Cerebellar nuclear complex (tissue), 1 donor: ENCODE measurements around the gene NCMAP.
"Not testable (repeated sequence)": the region's sequence is repeated elsewhere in the genome, so short reads cannot be mapped to it uniquely, and the experiment has no call there.

Experiments used
- DNase-seq, 2 experiments: peaks; one replicate each; lab custom pipeline; 2025; lab: John Stamatoyannopoulos, UW

The NCMAP gene

GRCh38 chr1:24541711-24542346, 14.1 kb upstream of the NCMAP start:
- DNase-seq = no peak

DNA sequence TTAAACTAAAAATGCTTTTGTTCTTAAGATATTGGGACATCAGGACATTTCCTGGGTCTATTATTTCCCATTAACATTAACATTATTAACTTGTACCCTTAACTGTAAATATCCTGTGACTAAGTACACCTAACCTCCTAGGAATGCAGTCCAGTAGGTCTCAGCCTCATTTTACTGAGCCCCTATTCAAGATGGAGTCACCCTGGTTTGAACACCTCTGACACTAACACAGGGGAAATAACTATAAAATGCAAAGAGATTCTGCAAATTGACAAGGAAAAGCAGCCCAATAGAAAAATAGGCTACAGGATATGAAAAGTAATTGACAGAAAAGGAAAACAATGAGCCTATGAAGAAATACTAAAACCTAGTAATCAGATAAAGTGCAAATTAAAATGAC, 11.6 kb upstream of the NCMAP start:
- DNase-seq = no peak

GRCh38 chr1:24545662-24546061, 10.2 kb upstream of the NCMAP start:
- no peak for DNase-seq

- no peak for DNase-seq
Measured at GRCh38 chr1:24547195-24547594, 8.7 kb upstream of the NCMAP start.

DNA sequence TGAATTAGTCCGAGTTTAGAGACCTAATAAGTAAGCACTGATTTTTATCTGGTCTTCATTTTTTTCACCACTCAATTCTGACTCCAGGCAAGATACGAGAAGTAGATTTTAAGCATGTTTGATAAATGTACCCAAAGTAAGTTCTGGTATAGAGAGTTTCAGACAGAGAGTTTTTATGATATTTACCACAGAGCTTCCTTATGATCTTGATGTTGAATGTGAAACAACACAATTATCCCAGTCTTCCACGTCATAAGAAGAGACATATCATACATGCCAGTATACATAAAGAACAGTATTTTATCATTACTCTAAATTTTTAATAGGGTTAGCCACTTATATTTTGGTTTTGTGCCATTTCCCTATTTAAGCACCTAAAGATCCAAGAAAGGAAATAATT, 7.8 kb upstream of the NCMAP start:
- no peak for DNase-seq

GRCh38 chr1:24549210-24549609, 6.7 kb upstream of the NCMAP start:
- DNase-seq = not testable (repeated sequence)

DNA sequence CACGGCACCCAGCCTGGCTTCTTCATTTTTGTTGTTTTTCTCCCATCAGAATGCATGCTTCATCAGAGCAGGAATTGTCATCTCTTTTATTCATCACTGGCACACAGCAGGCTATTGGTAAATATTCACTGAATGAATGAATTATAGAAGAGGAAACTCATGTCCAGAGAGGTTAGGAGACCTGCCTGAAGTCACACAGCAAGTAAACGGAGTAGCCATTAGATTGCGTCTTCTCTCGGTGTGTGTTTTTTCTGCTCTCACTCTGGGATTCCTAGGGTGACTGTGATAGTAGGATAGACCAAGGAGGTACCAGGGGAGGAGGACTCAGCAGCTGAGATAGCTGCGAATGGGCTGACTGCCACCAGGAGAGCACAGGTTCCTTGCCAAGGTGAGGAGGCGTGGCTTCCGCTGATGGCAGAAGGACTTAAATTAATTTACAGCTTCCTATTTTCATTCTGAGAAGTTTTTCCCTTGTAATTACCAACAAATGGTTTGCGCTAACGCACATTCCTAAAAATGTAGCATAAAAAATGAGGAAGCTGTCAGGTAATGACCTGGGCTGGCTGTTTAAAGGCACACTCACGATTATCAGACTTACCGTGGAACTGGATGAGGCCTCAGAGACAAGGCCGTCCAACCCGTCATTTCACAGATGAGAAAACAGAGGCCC, 4.5 kb upstream of the NCMAP start:
- DNase-seq = no peak

- no peak for DNase-seq
Measured at GRCh38 chr1:24551960-24552571, 3.8 kb upstream of the NCMAP start.

- DNase-seq = no peak
Measured at GRCh38 chr1:24553931-24554330, 2.0 kb upstream of the NCMAP start.

DNA sequence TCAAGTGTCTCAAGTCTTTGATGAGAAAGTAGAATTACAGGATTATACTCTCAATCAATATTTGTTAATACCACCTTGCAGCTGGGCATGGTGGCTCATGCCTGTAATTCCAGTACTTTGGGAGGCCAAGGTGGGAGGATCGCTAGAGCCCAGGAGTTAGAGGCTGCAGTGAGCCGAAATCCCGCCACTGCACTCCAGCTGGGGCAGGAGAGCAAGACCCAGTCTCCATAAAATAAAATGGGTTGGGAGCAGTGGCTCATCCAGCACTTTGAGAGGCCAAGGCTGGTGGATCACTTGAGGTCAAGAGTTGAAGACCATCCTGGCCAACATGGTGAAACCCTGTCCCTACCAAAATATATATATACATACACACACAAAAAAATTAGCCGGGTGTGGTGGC, 1.2 kb upstream of the NCMAP start:
- DNase-seq = no peak

GRCh38 chr1:24556414-24556795, 518 bp downstream of the NCMAP start:
- no peak for DNase-seq

DNA sequence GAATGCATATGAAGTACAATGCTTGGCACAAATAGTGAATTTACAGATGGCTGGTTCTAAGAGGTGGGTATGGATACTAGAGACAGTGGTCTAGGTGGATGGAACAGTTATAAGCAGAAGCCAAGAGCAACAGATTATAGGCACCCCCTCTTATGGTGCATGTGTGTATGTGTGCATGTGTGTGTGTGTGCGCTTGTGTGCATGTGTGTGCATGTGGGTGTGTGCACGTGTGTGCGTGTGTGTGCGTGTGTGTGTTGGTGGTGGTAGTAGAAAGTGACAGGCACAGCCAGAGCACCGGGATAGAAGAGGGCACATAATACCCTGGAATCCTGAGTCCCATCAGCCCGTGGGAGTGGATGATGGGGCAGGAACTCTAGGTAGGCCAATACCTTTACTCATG, 1.3 kb downstream of the NCMAP start:
- DNase-seq = no peak

DNA sequence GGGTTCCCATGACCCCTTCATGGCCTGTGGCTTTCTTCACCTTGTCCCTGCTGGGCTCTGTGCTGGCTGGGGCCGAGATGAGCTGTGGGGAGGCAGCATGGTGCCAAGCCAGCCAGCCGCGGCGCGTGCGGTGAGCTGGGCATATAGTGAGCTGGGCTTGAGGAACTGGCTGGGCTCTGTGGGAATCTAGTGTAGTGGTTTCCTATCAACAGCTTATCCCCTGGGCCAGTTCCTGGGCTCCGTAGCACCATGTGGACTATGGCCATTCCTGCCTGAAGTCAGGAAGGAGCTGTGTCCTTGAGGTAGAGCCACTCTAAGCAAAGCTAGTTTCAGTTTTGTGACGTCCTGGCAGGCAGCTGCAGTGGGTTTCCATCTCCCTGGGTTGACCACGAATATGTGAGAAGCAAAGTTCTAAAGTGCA, 1.8 kb downstream of the NCMAP start:
- no peak for DNase-seq

- no peak for DNase-seq
Measured at GRCh38 chr1:24558455-24558854, 2.6 kb downstream of the NCMAP start.

DNA sequence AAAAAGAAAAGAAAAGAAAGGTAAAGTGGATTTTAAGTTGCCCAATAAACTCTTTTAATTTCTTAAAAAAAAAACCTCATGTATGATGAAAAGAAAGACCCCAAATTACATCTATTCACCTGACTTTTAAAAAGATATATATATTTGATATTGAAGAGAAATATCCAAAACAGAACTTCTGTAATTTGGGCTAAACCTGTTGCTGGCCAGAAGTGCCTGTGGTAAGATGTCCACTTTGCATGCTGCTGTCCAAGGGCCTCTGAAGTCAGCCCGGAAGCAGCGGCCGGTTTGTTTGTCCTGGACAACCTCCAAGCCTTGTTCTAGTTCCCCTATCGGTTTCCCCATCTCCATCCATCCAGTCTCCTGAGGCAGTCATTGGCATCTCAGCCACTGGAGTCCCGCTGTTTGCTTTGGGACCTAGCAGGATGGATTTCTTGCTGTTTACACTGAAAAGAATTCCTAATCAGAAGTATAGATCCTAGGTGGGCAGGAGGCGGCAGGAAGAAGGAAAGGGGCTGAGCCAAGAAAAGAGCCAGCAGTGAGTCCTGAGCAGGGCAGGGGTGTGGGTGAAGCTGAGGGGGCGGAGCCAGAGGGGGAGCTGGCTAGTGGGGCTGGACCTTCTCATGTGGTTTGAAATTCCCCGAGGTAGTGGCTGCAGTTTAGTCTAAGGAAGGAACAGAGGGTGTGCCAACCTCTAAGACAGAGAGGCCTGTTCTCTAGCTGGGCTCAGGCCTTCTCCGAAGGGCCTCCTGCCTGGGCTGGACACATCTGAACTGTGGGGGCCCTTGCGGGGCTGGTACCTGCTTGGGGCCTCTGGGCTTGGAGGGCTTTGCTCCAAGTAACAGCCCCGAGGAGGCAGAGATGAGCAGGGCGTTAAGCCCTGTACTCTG, 3.3 kb downstream of the NCMAP start:
- DNase-seq = no peak

GRCh38 chr1:24560361-24560760, 4.5 kb downstream of the NCMAP start:
- DNase-seq = no peak

GRCh38 chr1:24562625-24563024, 6.7 kb downstream of the NCMAP start:
- no peak for DNase-seq

GRCh38 chr1:24564695-24565094, 8.8 kb downstream of the NCMAP start:
- no peak for DNase-seq

GRCh38 chr1:24566236-24566867, 10.5 kb downstream of the NCMAP start:
- DNase-seq = no peak

- DNase-seq = no peak
Measured at GRCh38 chr1:24567792-24568388, 12.0 kb downstream of the NCMAP start.

- DNase-seq = no peak
Measured at GRCh38 chr1:24568475-24568874, 12.6 kb downstream of the NCMAP start.
